Measurements from ENCODE around the gene TMEM239.

DNA sequence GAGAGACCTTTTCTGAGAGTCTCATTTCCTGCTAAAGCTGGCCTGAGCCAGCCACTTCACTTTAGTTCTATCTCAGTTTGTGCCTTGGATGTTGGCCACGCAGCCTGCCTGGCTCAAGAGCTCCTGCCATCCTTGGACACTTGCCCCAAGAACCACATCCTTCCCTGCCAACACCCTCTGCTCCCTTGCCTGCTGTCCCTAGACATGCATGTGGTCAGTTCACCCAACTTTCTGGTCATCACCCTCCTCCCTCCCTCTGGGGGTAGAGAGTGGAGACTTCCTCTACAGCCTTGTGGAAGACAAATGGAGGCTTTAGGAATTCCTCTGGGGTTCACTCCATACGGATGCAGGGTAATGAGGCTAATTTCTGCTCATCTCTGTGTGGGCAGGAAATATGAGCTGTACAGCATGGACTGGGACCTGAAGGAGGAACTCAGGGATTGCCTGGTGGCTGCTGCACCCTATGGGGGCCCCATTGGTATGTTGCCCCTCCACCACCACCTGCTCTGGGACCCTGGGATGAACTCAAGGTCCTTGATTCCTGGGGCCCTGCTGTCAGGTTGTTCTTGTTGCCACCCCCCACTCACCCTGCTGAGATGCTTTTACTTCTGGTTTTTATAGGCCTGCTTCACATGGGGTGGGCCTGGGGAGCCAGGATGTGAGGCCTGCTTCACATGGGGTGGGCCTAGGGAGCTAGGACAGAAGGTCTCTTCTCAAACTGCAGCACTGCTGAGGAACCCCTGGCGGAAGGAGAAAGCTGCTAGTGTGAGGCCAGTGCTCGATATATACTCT lies 43.4 kb downstream of the TMEM239 start:
- TF ChIP-seq POLR2A (IDR thresholded peaks at IDR 0.05; ENCODE audit: low read length) (no peak), GATA1 (IDR thresholded peaks at IDR 0.05; ENCODE audit: low read depth, low read length) (no peak)
